Endothelial cell (in vitro differentiated cells): ENCODE data around the gene ST7. TPM values are rescaled to one million over a fixed set of nuclear protein-coding genes. Genes with fewer than 3 reads are reported as not detected.

Source experiments
- DNase-seq: peaks from one replicate; pipeline ENCODE4 v3.0.0; 2021; ENCODE audit warnings: low spot score
- H3K27ac Mint-ChIP-seq: one replicate; pipeline ENCODE4 v1.8.0; 2021; ENCODE audit warnings: mixed read lengths, inconsistent platforms; ENCODE audit not compliant: unreplicated experiment
- H3K27me3 Mint-ChIP-seq: one replicate; pipeline ENCODE4 v1.8.0; 2021; ENCODE audit warnings: mild to moderate bottlenecking, moderate library complexity, mixed read lengths, inconsistent platforms; ENCODE audit not compliant: unreplicated experiment
- H3K36me3 Mint-ChIP-seq: one replicate; pipeline ENCODE4 v1.8.0; 2021; ENCODE audit warnings: mild to moderate bottlenecking, low read depth, mixed read lengths, inconsistent platforms; ENCODE audit not compliant: unreplicated experiment
- H3K4me1 Mint-ChIP-seq: one replicate; pipeline ENCODE4 v1.8.0; 2021; ENCODE audit warnings: mild to moderate bottlenecking, mixed read lengths, inconsistent platforms; ENCODE audit not compliant: unreplicated experiment
- H3K4me3 Mint-ChIP-seq: one replicate; pipeline ENCODE4 v1.8.0; 2021; ENCODE audit warnings: mild to moderate bottlenecking, mixed read lengths, inconsistent platforms; ENCODE audit not compliant: unreplicated experiment
- H3K9me3 Mint-ChIP-seq: one replicate; pipeline ENCODE4 v1.8.0; 2021; ENCODE audit warnings: mixed read lengths, inconsistent platforms; ENCODE audit not compliant: unreplicated experiment
- total RNA-seq: library from RNA; stranded (reverse); fragmentation: NEBNext Ultra II Directional; extraction: Animal tissue kit (Norgen Biotek cat#: 25700); gene quantifications from one replicate; pipeline ENCODE4 v1.2.1, GENCODE V29; 2021; ENCODE audit not compliant: unreplicated experiment
- TF ChIP-seq, protein P1 (sequence below): fragments of 200-600 bp; sonication (generic); IDR thresholded peaks from one replicate; pipeline ENCODE4 v1.5.0; 2021; ENCODE audit warnings: antibody characterized with exemption; ENCODE audit not compliant: unreplicated experiment

The ST7 gene
- total RNA-seq, 1 donor from 2014 or later = 44.1 TPM

DNA sequence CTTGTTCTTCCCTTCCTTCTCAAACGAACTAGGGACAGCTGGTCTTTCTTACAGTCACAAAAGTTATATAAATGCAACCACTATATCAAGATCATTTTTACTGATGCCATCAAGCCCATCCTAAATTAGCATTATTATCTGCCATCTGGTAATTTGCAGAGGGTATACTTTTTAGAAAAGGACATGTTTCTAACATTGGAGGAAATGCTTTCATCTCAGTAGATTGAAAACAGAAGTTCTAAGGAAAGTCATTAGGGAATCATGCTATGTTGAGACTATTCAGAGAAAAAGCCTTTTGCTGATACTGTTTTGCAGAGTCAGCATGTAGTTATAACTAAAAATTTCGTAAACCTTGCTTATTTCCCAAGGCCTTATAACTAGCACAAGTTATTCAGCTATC, 222.9 kb downstream of the ST7 start:
- peaks cover 3% of the 10 kb centered on the region for H3K36me3 Mint-ChIP-seq
- no peaks in the 10 kb centered on the region for H3K27me3 Mint-ChIP-seq
- H3K4me3 Mint-ChIP-seq = no peak overlapping the region
- H3K9me3 Mint-ChIP-seq = no peaks in the 10 kb centered on the region
- no peaks in the 10 kb centered on the region for H3K4me1 Mint-ChIP-seq
- DNase-seq = no peak
- no peak overlapping the region for H3K27ac Mint-ChIP-seq
- TF ChIP-seq, protein P1, sequence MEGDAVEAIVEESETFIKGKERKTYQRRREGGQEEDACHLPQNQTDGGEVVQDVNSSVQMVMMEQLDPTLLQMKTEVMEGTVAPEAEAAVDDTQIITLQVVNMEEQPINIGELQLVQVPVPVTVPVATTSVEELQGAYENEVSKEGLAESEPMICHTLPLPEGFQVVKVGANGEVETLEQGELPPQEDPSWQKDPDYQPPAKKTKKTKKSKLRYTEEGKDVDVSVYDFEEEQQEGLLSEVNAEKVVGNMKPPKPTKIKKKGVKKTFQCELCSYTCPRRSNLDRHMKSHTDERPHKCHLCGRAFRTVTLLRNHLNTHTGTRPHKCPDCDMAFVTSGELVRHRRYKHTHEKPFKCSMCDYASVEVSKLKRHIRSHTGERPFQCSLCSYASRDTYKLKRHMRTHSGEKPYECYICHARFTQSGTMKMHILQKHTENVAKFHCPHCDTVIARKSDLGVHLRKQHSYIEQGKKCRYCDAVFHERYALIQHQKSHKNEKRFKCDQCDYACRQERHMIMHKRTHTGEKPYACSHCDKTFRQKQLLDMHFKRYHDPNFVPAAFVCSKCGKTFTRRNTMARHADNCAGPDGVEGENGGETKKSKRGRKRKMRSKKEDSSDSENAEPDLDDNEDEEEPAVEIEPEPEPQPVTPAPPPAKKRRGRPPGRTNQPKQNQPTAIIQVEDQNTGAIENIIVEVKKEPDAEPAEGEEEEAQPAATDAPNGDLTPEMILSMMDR = no peak

DNA sequence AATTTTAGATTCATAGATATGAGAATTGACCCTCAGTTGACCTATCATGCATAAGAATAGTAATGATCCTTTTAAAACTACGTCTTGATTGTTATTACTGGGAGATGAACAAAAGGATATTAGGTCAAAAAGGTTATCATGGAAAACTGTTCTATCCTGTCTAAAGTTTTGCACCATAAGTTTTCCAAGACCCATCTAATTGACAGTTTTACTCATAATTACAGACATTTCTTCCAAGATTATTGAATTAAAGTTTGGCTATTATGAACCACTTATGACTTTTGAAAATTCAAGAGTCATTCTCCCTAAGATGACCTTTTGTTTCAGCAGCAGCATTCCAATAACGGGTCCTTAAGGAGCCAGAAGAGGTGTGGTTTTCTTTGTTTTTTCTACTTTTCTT, 225.3 kb downstream of the ST7 start:
- Mint-ChIP-seq H3K4me1 (peaks cover 6% of the 10 kb centered on the region), H3K27ac (no peak overlapping the region), H3K36me3 (peaks cover 3% of the 10 kb centered on the region), H3K9me3 (no peaks in the 10 kb centered on the region), H3K27me3 (peaks cover 1% of the 10 kb centered on the region), H3K4me3 (no peak overlapping the region)
- no peak for DNase-seq
- TF ChIP-seq, protein P1 = no peak

DNA sequence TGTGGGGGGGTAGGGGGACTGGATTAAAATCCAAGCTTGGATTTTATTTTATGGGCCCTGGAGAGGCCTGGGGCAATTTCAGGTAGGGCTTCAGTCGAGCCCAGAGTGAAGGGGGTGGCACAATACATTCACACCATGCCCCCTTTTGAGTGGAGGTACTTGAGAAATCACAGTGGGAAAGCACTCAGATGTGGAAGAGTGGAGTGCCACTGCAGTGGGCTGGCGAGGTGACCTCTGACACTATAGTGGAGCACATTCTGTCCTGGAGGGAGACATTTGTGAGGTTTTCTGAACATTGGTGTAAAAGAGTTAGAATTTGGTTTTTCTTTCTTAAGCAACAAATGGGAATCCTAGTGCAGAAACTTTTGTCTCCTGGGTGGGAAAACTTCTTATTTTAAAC, 226.4 kb downstream of the ST7 start:
- no peak overlapping the region for H3K4me3 Mint-ChIP-seq
- TF ChIP-seq, protein P1 = no peak
- no peaks in the 10 kb centered on the region for H3K9me3 Mint-ChIP-seq

DNA sequence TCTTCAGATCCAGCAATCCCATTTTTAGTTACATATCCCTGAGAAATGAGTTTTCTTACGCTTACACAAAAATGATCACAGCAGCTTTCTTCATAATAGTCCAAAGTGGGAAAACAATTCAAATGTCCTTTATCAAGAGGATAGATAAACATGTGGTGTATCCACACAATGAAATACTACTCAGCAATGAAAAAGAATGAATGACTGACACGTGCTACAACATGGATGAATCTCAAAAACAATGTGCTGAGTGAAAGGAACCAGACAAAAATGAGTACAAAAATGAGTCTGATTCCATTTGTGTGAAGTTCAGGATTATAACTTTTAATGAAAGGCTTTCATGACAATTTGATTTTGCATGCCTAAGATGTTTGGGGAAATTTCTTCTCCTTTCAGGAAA, 230.4 kb downstream of the ST7 start:
- H3K4me1 Mint-ChIP-seq = peaks cover 6% of the 10 kb centered on the region
- H3K27me3 Mint-ChIP-seq = peaks cover 1% of the 10 kb centered on the region
- no peaks in the 10 kb centered on the region for H3K9me3 Mint-ChIP-seq
- no peak for DNase-seq
- H3K27ac Mint-ChIP-seq = no peak overlapping the region
- peak overlapping the region; percentile 17 for H3K4me3 Mint-ChIP-seq
- TF ChIP-seq, protein P1 = no peak
- peaks cover 10% of the 10 kb centered on the region for H3K36me3 Mint-ChIP-seq

More for the DNA sequence above, 226.4 kb downstream of the ST7 start:
- DNase-seq = no peak
- H3K4me1 Mint-ChIP-seq = peaks cover 6% of the 10 kb centered on the region
- H3K27me3 Mint-ChIP-seq = peaks cover 1% of the 10 kb centered on the region
- H3K27ac Mint-ChIP-seq = no peak overlapping the region
- peaks cover 10% of the 10 kb centered on the region for H3K36me3 Mint-ChIP-seq

DNA sequence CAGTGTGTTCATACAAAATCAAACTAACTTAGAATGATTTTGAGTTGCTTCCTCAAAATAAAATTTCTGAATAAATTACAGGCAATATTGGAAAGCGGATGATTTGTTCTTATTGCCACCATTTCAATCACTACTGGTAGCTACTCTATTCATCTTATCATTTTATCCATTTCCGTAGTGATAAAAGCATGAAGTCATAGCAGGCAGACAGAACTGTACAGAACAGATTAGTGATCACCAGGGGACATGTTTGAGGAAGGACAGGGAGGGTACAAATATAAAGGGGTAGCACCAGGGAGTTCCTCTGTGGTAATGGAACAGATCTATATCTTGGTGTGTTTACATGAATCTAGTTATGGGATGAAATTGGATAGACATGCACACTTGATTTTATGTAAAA, 231.1 kb downstream of the ST7 start:
- H3K4me1 Mint-ChIP-seq = peaks cover 6% of the 10 kb centered on the region
- TF ChIP-seq, protein P1 = no peak
- H3K27me3 Mint-ChIP-seq = peaks cover 1% of the 10 kb centered on the region

More for the DNA sequence above, 231.1 kb downstream of the ST7 start:
- DNase-seq = no peak
- H3K27ac Mint-ChIP-seq = no peak overlapping the region
- no peak overlapping the region for H3K4me3 Mint-ChIP-seq
- H3K36me3 Mint-ChIP-seq = peaks cover 11% of the 10 kb centered on the region
- H3K9me3 Mint-ChIP-seq = no peaks in the 10 kb centered on the region
